Measurements from ENCODE around the gene CNGA3.
A peak's percentile ranks its signal among the peaks of the same experiment; 100 is the strongest.
"Not testable (repeated sequence)": the region's sequence is repeated elsewhere in the genome, so short reads cannot be mapped to it uniquely, and the experiment has no call there.

The CNGA3 gene

DNA sequence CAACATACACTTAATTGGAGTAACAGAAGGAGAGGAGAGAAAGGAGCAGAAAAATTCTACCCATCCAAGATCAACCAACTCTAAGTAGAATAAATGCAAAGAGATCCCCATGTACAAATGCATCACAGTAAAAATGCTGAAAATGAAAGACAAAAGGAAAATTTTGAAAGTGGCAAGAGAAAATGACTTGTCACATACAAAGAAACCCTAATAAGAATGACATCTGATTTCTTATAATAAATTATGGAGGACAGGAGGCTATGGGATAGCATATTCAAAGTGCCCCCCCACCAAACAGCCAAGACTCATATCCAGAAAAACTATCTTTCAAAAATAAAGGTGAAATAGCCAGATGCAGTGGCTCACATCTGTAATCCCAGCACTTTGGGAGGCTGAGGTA lies 76.2 kb downstream of the CNGA3 start:
- no peak for DNase-seq (ENCODE audit: low spot score in 2 of 2)
- ATAC-seq (replicated peaks; ENCODE audit: extremely low read depth, poor library complexity, severe bottlenecking), result no peak
- no peak overlapping the region for H3K4me3 Mint-ChIP-seq
- H3K36me3 Mint-ChIP-seq (ENCODE audit: insufficient read depth), result peaks cover 3% of the 10 kb centered on the region
- H3K27ac Mint-ChIP-seq (ENCODE audit: low read depth), result no peak overlapping the region
- no peaks in the 10 kb centered on the region for H3K27me3 Mint-ChIP-seq
- H3K9me3 Mint-ChIP-seq, result peaks cover 8% of the 10 kb centered on the region
- no peaks in the 10 kb centered on the region for H3K4me1 Mint-ChIP-seq

- peaks cover 2% of the 10 kb centered on the region for H3K36me3 Mint-ChIP-seq (ENCODE audit: insufficient read depth)
- H3K27me3 Mint-ChIP-seq, result no peaks in the 10 kb centered on the region
- peaks cover 7% of the 10 kb centered on the region for H3K9me3 Mint-ChIP-seq
- no peak overlapping the region for H3K27ac Mint-ChIP-seq (ENCODE audit: low read depth)
- no peak for ATAC-seq (replicated peaks; ENCODE audit: extremely low read depth, poor library complexity, severe bottlenecking)
- no peaks in the 10 kb centered on the region for H3K4me1 Mint-ChIP-seq
- H3K4me3 Mint-ChIP-seq, result no peak overlapping the region
- DNase-seq (ENCODE audit: low spot score in 2 of 2), result no peak
Measured at GRCh38 chr2:98426771-98427170, 80.5 kb downstream of the CNGA3 start.

GRCh38 chr2:98432145-98432544 lies 85.9 kb downstream of the CNGA3 start:
- Mint-ChIP-seq H3K27ac (ENCODE audit: low read depth) (no peak overlapping the region), H3K36me3 (ENCODE audit: insufficient read depth) (no peaks in the 10 kb centered on the region), H3K4me1 (no peaks in the 10 kb centered on the region), H3K27me3 (no peaks in the 10 kb centered on the region), H3K4me3 (no peak overlapping the region), H3K9me3 (no peaks in the 10 kb centered on the region)
- DNase-seq (ENCODE audit: low spot score in 2 of 2), result no peak
- ATAC-seq (replicated peaks; ENCODE audit: extremely low read depth, poor library complexity, severe bottlenecking), result no peak

GRCh38 chr2:98433363-98433964 lies 87.2 kb downstream of the CNGA3 start:
- H3K4me1 Mint-ChIP-seq, result peaks cover 2% of the 10 kb centered on the region
- H3K36me3 Mint-ChIP-seq (ENCODE audit: insufficient read depth), result peaks cover under 1% of the 10 kb centered on the region
- peaks cover 3% of the 10 kb centered on the region for H3K9me3 Mint-ChIP-seq
- no peak overlapping the region for H3K27ac Mint-ChIP-seq (ENCODE audit: low read depth)
- no peaks in the 10 kb centered on the region for H3K27me3 Mint-ChIP-seq
- no peak for DNase-seq (ENCODE audit: low spot score in 2 of 2)
- no peak for ATAC-seq (replicated peaks; ENCODE audit: extremely low read depth, poor library complexity, severe bottlenecking)
- no peak overlapping the region for H3K4me3 Mint-ChIP-seq

- Mint-ChIP-seq H3K27ac (ENCODE audit: low read depth) (no peak overlapping the region), H3K4me3 (no peak overlapping the region), H3K36me3 (ENCODE audit: insufficient read depth) (peaks cover 6% of the 10 kb centered on the region), H3K4me1 (peaks cover 11% of the 10 kb centered on the region), H3K27me3 (no peaks in the 10 kb centered on the region), H3K9me3 (peaks cover 13% of the 10 kb centered on the region)
- DNase-seq (ENCODE audit: low spot score in 2 of 2), result no peak
- no peak for ATAC-seq (replicated peaks; ENCODE audit: extremely low read depth, poor library complexity, severe bottlenecking)
Measured at GRCh38 chr2:98434492-98434891, 88.2 kb downstream of the CNGA3 start.

DNA sequence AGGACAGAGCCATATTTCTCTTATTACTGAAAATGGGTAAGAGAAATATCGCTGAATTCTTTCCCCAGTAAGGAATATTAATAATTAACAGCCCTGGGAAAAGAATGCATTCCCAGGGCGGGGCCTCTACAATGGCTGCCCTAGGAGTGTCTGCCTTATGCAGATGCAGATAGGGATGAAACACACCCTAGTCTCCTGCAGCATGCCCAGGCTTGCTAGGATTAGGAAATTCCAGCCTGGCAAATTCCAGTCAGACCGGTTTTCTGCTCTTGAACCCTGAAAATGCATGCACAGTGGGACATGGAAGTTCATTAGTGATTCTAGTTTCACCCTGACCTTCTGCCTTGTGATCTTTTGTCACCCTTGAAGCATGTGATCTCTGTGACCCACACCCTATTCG lies 89.4 kb downstream of the CNGA3 start:
- not testable (repeated sequence) for H3K27me3 Mint-ChIP-seq; H3K4me3 Mint-ChIP-seq; DNase-seq (ENCODE audit: low spot score in 2 of 2); ATAC-seq (replicated peaks; ENCODE audit: extremely low read depth, poor library complexity, severe bottlenecking); H3K36me3 Mint-ChIP-seq (ENCODE audit: insufficient read depth); H3K27ac Mint-ChIP-seq (ENCODE audit: low read depth)
- H3K9me3 Mint-ChIP-seq, result peaks cover 18% of the 10 kb centered on the region
- H3K4me1 Mint-ChIP-seq, result peaks cover 11% of the 10 kb centered on the region

- ATAC-seq (replicated peaks; ENCODE audit: extremely low read depth, poor library complexity, severe bottlenecking), result no peak
- Mint-ChIP-seq H3K9me3 (peaks cover 18% of the 10 kb centered on the region), H3K4me3 (no peak overlapping the region)
Measured at GRCh38 chr2:98436734-98437133, 90.5 kb downstream of the CNGA3 start.

DNA sequence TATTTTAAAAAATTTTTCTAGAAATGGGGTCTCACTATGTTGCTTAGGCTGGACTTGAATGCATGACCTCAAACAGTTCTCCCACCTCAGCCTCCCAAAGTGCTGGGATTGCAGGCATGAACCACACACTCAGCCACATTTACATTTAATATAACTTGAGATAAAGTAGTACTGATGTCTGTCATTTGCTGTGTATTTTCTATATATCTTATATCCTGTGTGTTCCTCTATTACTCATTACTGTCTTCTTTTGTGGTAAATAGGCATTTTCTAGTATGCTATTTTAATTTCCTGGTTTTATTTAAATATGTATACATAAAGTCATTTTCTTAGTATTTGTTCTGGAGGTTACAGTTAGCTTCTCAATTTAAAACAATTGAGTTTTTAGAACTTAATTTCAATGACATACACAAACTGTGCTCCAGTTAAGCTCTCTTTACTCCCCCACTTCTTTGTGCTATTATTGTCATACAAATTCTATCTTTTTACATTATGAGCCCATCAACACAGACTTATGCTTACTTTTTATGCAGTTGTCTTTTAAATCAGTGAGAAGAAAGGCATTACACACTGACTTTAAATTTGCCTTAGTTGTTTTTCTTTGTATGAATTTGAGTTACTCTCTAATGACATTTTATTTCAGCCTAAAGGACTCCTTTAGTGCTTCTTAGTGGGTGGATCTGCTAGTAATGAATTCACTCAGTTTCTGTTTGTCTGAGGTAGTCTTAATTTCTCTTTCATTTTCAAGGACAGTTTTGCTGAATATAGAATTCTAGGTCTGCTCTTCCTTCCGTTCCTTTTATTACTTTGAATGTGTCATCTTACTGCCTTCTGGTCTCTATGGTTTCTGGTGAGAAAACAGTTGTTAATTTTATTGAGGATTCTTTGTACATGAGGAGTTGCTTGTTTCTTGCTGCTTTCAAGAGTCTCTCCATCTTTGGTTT lies 92.2 kb downstream of the CNGA3 start:
- peak overlapping the region; percentile 79 for H3K27ac Mint-ChIP-seq (ENCODE audit: low read depth)
- no peak overlapping the region for H3K4me3 Mint-ChIP-seq
- no peaks in the 10 kb centered on the region for H3K27me3 Mint-ChIP-seq
- H3K36me3 Mint-ChIP-seq (ENCODE audit: insufficient read depth), result peaks cover 7% of the 10 kb centered on the region
- ATAC-seq (replicated peaks; ENCODE audit: extremely low read depth, poor library complexity, severe bottlenecking) (peak; percentile 96), DNase-seq (ENCODE audit: low spot score in 2 of 2) (no peak)
- peaks cover 18% of the 10 kb centered on the region for H3K9me3 Mint-ChIP-seq
- peaks cover 11% of the 10 kb centered on the region for H3K4me1 Mint-ChIP-seq

More at GRCh38 chr2:98436734-98437133, 90.5 kb downstream of the CNGA3 start:
- Mint-ChIP-seq H3K36me3 (ENCODE audit: insufficient read depth) (peaks cover 6% of the 10 kb centered on the region), H3K27ac (ENCODE audit: low read depth) (no peak overlapping the region), H3K27me3 (no peaks in the 10 kb centered on the region), H3K4me1 (peaks cover 11% of the 10 kb centered on the region)
- DNase-seq (ENCODE audit: low spot score in 2 of 2), result no peak

GRCh38 chr2:98441706-98442450 lies 95.6 kb downstream of the CNGA3 start:
- peaks cover 31% of the 10 kb centered on the region for H3K4me1 Mint-ChIP-seq
- DNase-seq (ENCODE audit: low spot score in 2 of 2) (no peak), ATAC-seq (replicated peaks; ENCODE audit: extremely low read depth, poor library complexity, severe bottlenecking) (no peak)
- H3K4me3 Mint-ChIP-seq, result no peak overlapping the region
- peaks cover 18% of the 10 kb centered on the region for H3K9me3 Mint-ChIP-seq
- H3K36me3 Mint-ChIP-seq (ENCODE audit: insufficient read depth), result peaks cover 15% of the 10 kb centered on the region
- H3K27ac Mint-ChIP-seq (ENCODE audit: low read depth), result no peak overlapping the region
- no peaks in the 10 kb centered on the region for H3K27me3 Mint-ChIP-seq

- Mint-ChIP-seq H3K4me1 (peaks cover 33% of the 10 kb centered on the region), H3K9me3 (peaks cover 18% of the 10 kb centered on the region), H3K36me3 (ENCODE audit: insufficient read depth) (peaks cover 15% of the 10 kb centered on the region), H3K27me3 (no peaks in the 10 kb centered on the region), H3K4me3 (no peak overlapping the region), H3K27ac (ENCODE audit: low read depth) (no peak overlapping the region)
- ATAC-seq (replicated peaks; ENCODE audit: extremely low read depth, poor library complexity, severe bottlenecking), result no peak
- DNase-seq (ENCODE audit: low spot score in 2 of 2), result no peak
Measured at GRCh38 chr2:98442488-98442887, 96.2 kb downstream of the CNGA3 start.

- Mint-ChIP-seq H3K4me3 (peak within 1 kb of the TSS; percentile 99), H3K27me3 (no peaks in the 10 kb centered on the region), H3K9me3 (peaks cover 4% of the 10 kb centered on the region), H3K27ac (ENCODE audit: low read depth) (peak within 1 kb of the TSS; percentile 92), H3K36me3 (ENCODE audit: insufficient read depth) (peaks cover 12% of the 10 kb centered on the region), H3K4me1 (peaks cover 38% of the 10 kb centered on the region)
- ATAC-seq (replicated peaks; ENCODE audit: extremely low read depth, poor library complexity, severe bottlenecking) (peak; percentile 57), DNase-seq (ENCODE audit: low spot score in 2 of 2) (peak; percentile 58 to 60)
Measured at GRCh38 chr2:98444436-98445176, 98.3 kb downstream of the CNGA3 start, which contains the start of gene INPP4A. Gene INPP4A (plus strand): TSS chr2:98444858. CDS start chr2:98520049, 75,191 bp downstream.

DNA sequence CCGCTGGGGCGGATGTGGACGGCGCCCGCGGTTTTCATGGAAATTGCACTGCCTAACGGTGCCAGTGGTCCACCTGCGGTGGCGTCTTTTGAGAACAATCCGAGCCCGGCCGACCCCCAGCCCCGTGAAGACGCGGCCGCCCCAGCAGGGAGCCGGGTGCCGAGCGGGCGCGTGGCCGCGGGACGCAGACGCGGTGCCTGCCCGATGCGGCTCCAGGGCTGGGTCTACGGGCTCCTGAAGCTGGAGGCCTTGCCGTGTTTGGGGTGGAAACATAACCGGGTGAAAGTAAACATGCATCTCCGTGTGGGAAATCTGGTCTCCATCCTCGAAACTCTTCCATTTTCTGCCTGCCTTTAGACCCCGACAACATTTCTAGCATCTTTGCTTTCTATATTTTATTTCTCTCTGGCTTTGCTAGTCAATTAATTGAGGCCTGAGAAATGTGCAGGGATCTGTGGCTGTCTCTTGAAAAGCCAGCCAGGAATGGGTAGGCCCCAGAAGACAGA lies 99.0 kb downstream of the CNGA3 start:
- H3K36me3 Mint-ChIP-seq (ENCODE audit: insufficient read depth), result peaks cover 12% of the 10 kb centered on the region
- peak overlapping the region; percentile 99 for H3K4me3 Mint-ChIP-seq
- ATAC-seq (replicated peaks; ENCODE audit: extremely low read depth, poor library complexity, severe bottlenecking), result peak; percentile 17
- H3K27me3 Mint-ChIP-seq, result no peaks in the 10 kb centered on the region
- DNase-seq (ENCODE audit: low spot score in 2 of 2), result no peak
- peak overlapping the region; percentile 91 for H3K27ac Mint-ChIP-seq (ENCODE audit: low read depth)
- H3K4me1 Mint-ChIP-seq, result peaks cover 44% of the 10 kb centered on the region
- no peaks in the 10 kb centered on the region for H3K9me3 Mint-ChIP-seq
